Endothelial cell (in vitro differentiated cells): ENCODE data around the gene GUCY2F. TPM values are rescaled to one million over a fixed set of nuclear protein-coding genes. Genes with fewer than 3 reads are reported as not detected.

Source experiments
- DNase-seq: peaks from one replicate; pipeline ENCODE4 v3.0.0; 2021; ENCODE audit warnings: low spot score
- H3K27ac Mint-ChIP-seq: one replicate; pipeline ENCODE4 v1.8.0; 2021; ENCODE audit warnings: mixed read lengths, inconsistent platforms; ENCODE audit not compliant: unreplicated experiment
- H3K27me3 Mint-ChIP-seq: one replicate; pipeline ENCODE4 v1.8.0; 2021; ENCODE audit warnings: mild to moderate bottlenecking, moderate library complexity, mixed read lengths, inconsistent platforms; ENCODE audit not compliant: unreplicated experiment
- H3K36me3 Mint-ChIP-seq: one replicate; pipeline ENCODE4 v1.8.0; 2021; ENCODE audit warnings: mild to moderate bottlenecking, low read depth, mixed read lengths, inconsistent platforms; ENCODE audit not compliant: unreplicated experiment
- H3K4me1 Mint-ChIP-seq: one replicate; pipeline ENCODE4 v1.8.0; 2021; ENCODE audit warnings: mild to moderate bottlenecking, mixed read lengths, inconsistent platforms; ENCODE audit not compliant: unreplicated experiment
- H3K4me3 Mint-ChIP-seq: one replicate; pipeline ENCODE4 v1.8.0; 2021; ENCODE audit warnings: mild to moderate bottlenecking, mixed read lengths, inconsistent platforms; ENCODE audit not compliant: unreplicated experiment
- H3K9me3 Mint-ChIP-seq: one replicate; pipeline ENCODE4 v1.8.0; 2021; ENCODE audit warnings: mixed read lengths, inconsistent platforms; ENCODE audit not compliant: unreplicated experiment
- CTCF ChIP-seq: fragments of 200-600 bp; sonication (generic); IDR thresholded peaks from one replicate; pipeline ENCODE4 v1.5.0; 2021; ENCODE audit warnings: antibody characterized with exemption; ENCODE audit not compliant: unreplicated experiment
- total RNA-seq: library from RNA; stranded (reverse); fragmentation: NEBNext Ultra II Directional; extraction: Animal tissue kit (Norgen Biotek cat#: 25700); gene quantifications from one replicate; pipeline ENCODE4 v1.2.1, GENCODE V29; 2021; ENCODE audit not compliant: unreplicated experiment

Gene GUCY2F
- total RNA-seq, 1 donor from 2014 or later: not detected

- Mint-ChIP-seq H3K27ac (no peak overlapping the region), H3K4me3 (no peak overlapping the region), H3K4me1 (peaks cover 5% of the 10 kb centered on the region), H3K9me3 (no peaks in the 10 kb centered on the region), H3K27me3 (no peaks in the 10 kb centered on the region), H3K36me3 (no peaks in the 10 kb centered on the region)
- no peak for TF ChIP-seq CTCF
- DNase-seq: no peak
Observed at GRCh38 chrX:109350551-109350950, 131.3 kb downstream of the GUCY2F start.

- Mint-ChIP-seq H3K27me3 (no peaks in the 10 kb centered on the region), H3K27ac (no peak overlapping the region), H3K36me3 (no peaks in the 10 kb centered on the region), H3K9me3 (no peaks in the 10 kb centered on the region), H3K4me1 (peaks cover 5% of the 10 kb centered on the region), H3K4me3 (no peak overlapping the region)
- DNase-seq: no peak
- TF ChIP-seq CTCF: no peak
Observed at GRCh38 chrX:109350051-109350450, 131.8 kb downstream of the GUCY2F start.

- Mint-ChIP-seq H3K27ac (no peak overlapping the region), H3K4me1 (peaks cover 8% of the 10 kb centered on the region)
- no peak for DNase-seq
Observed at GRCh38 chrX:109347632-109348031, 134.3 kb downstream of the GUCY2F start.

GRCh38 chrX:109346491-109346890 lies 135.4 kb downstream of the GUCY2F start:
- no peak for DNase-seq
- no peak for TF ChIP-seq CTCF
- no peaks in the 10 kb centered on the region for H3K9me3 Mint-ChIP-seq

More at GRCh38 chrX:109347632-109348031, 134.3 kb downstream of the GUCY2F start:
- Mint-ChIP-seq H3K27me3 (no peaks in the 10 kb centered on the region), H3K36me3 (no peaks in the 10 kb centered on the region), H3K9me3 (no peaks in the 10 kb centered on the region), H3K4me3 (no peak overlapping the region)
- no peak for TF ChIP-seq CTCF

GRCh38 chrX:109345856-109346255 lies 136.0 kb downstream of the GUCY2F start:
- Mint-ChIP-seq H3K4me3 (no peak overlapping the region), H3K4me1 (peaks cover 6% of the 10 kb centered on the region), H3K9me3 (no peaks in the 10 kb centered on the region), H3K27ac (no peak overlapping the region), H3K36me3 (no peaks in the 10 kb centered on the region), H3K27me3 (no peaks in the 10 kb centered on the region)
- TF ChIP-seq CTCF: no peak
- DNase-seq: no peak

More at GRCh38 chrX:109346491-109346890, 135.4 kb downstream of the GUCY2F start:
- H3K36me3 Mint-ChIP-seq: no peaks in the 10 kb centered on the region
- peaks cover 6% of the 10 kb centered on the region for H3K4me1 Mint-ChIP-seq
- no peak overlapping the region for H3K4me3 Mint-ChIP-seq
- H3K27me3 Mint-ChIP-seq: no peaks in the 10 kb centered on the region
- H3K27ac Mint-ChIP-seq: no peak overlapping the region
